GM12891 (cell line): ENCODE measurements around the gene HDAC2.

Experiments
- PAX5 ChIP-seq: IDR thresholded peaks from 2 replicates; pipeline ENCODE4 v1.6.1; 2011; ENCODE audit warnings: low read length, moderate library complexity, mild to moderate bottlenecking; ENCODE audit not compliant: insufficient read depth, severe bottlenecking
- POLR2A ChIP-seq: IDR thresholded peaks from 2 replicates; pipeline ENCODE4 v1.6.1; 2011; ENCODE audit warnings: low read depth, low read length, control low read depth
- POLR2AphosphoS5 ChIP-seq: IDR thresholded peaks from 2 replicates; pipeline ENCODE4 v1.6.1; 2011; ENCODE audit warnings: low read depth, low read length, control low read depth
- SPI1 ChIP-seq: IDR thresholded peaks from 2 replicates; pipeline ENCODE4 v1.6.1; 2011; ENCODE audit warnings: low read depth, low read length, control low read depth
- TAF1 ChIP-seq: IDR thresholded peaks from 2 replicates; pipeline ENCODE4 v1.6.1; 2011; ENCODE audit warnings: low read depth, low read length, control low read depth

- TF ChIP-seq POLR2A (no peak), POLR2AphosphoS5 (no peak), TAF1 (no peak), SPI1 (peak; percentile 91), PAX5 (no peak)
These were observed 9.0 kb upstream of the HDAC2 start for GRCh38 chr6:113979937-113980336.
